SK-N-MC (cell line): ENCODE data around the gene CRYGN.

Experiments used
- EZH2 ChIP-seq: fragments of 200-600 bp; sonication (generic); IDR thresholded peaks from one replicate; pipeline ENCODE4 v1.6.1; 2017; ENCODE audit warnings: antibody characterized with exemption
- FOXP2 ChIP-seq: optimal IDR thresholded peaks from 2 replicates; pipeline ENCODE3; 2011; ENCODE audit warnings: mild to moderate bottlenecking, moderate library complexity; ENCODE audit not compliant: insufficient read depth; ENCODE audit errors: extremely low read length, control extremely low read depth
- POLR2AphosphoS5 ChIP-seq: IDR thresholded peaks from 2 replicates; pipeline ENCODE4 v1.6.1; 2012; ENCODE audit warnings: mild to moderate bottlenecking, low read depth, low read length, borderline replicate concordance

GRCh38 chr7:151451156-151451555 lies 11.2 kb upstream of the CRYGN start:
- TF ChIP-seq POLR2AphosphoS5: no peak
- no peak for TF ChIP-seq EZH2
- no peak for TF ChIP-seq FOXP2
